HepG2 (cell line): ENCODE results near the gene RFPL4AL1. TPM values are rescaled to one million over a fixed set of nuclear protein-coding genes. Genes with fewer than 3 reads are reported as not detected.

ENCODE experiments used
- ATAC-seq: fragments of 200-7000 bp; cut with Tn5 transposase; 3 replicates; pipeline ENCODE4 v1.9.1; 2020; ENCODE audit warnings: mild to moderate bottlenecking, moderate library complexity
- BruUV-seq: library from RNA; stranded (reverse); fragments of 400-500 nt; replicated peaks from 2 replicates; lab custom pipeline; 2021; lab: Mats Ljungman, UMichigan
- CTCF ChIA-PET: fragments of 300-600 bp; formaldehyde crosslinking; extraction: SDS; loops from one replicate; lab custom pipeline; 2021; ENCODE audit warnings: low total read pairs, inconsistent platforms, low intra/inter-chr PET ratio; lab: Yijun Ruan, JAX
- POLR2A ChIA-PET: fragments of 350-600 bp; sonication (Branson Sonifier 250); formaldehyde crosslinking; loops from one replicate; lab custom pipeline; 2020; ENCODE audit warnings: antibody characterized with exemption, inconsistent platforms; lab: Yijun Ruan, JAX
- DNase-seq: peaks from one replicate; pipeline ENCODE4 v3.0.0-alpha.2; 2015; ENCODE audit warnings: low spot score
- FAIRE-seq: peaks from 3 replicates; lab custom pipeline; 2011; peaks lifted over from hg19 to GRCh38; lab: Jason Lieb, UNC
- H2AFZ ChIP-seq: one replicate; pipeline ENCODE4 v1.6.1; 2011; ENCODE audit warnings: low read length, inconsistent platforms
- H3K27ac ChIP-seq: fragments of 300-600 bp; 3 replicates; pipeline ENCODE4 v1.8.0; 2011; ENCODE audit warnings: mixed run types, mild to moderate bottlenecking, mixed read lengths, low read length, inconsistent platforms; ENCODE audit not compliant: insufficient read depth; ENCODE audit errors: extremely low read length
- H3K27me3 ChIP-seq, 2 experiments: fragments of 200-600 bp in 1 of 2; 2 replicates in 1 of 2; 3 replicates in 1 of 2; pipeline versions ENCODE4 v1.6.0 to v1.8.0; 2011; ENCODE audit warnings: low read length in 2 of 2, mild to moderate bottlenecking in 2 of 2, moderate library complexity in 2 of 2, inconsistent platforms in 1 of 2; ENCODE audit not compliant: insufficient read depth in 2 of 2, control insufficient read depth in 1 of 2
- H3K36me3 ChIP-seq, 2 experiments: fragments of 200-600 bp in 1 of 2; replicated peaks in 1 of 2; 2 replicates in 1 of 2; 3 replicates in 1 of 2; pipeline versions ENCODE4 v1.5.1 to v1.8.0; 2011; ENCODE audit warnings: low read length in 2 of 2, inconsistent platforms in 1 of 2; ENCODE audit not compliant: insufficient read depth in 2 of 2, control insufficient read depth in 1 of 2
- H3K4me1 ChIP-seq: 2 replicates; pipeline ENCODE4 v1.5.1; 2012; ENCODE audit warnings: low read length, inconsistent platforms; ENCODE audit not compliant: insufficient read depth
- H3K4me2 ChIP-seq: 2 replicates; pipeline ENCODE4 v1.6.0; 2011; ENCODE audit warnings: low read depth, low read length, inconsistent platforms
- H3K4me3 ChIP-seq, 3 experiments: fragments of 200-600 bp in 1 of 3; sonication (generic), shearing (Covaris generic) in 1 of 3; replicated peaks in 1 of 3; 2 replicates each; pipeline ENCODE4 v1.5.1; 2011 to 2016; ENCODE audit warnings: low read length in 3 of 3, inconsistent platforms in 2 of 3, low read depth in 2 of 3, mild to moderate bottlenecking in 2 of 3, control low read depth in 1 of 3, mixed read lengths in 1 of 3; ENCODE audit not compliant: insufficient read depth in 1 of 3
- H3K79me2 ChIP-seq: one replicate; pipeline ENCODE4 v1.6.1; 2011; ENCODE audit warnings: low read length, inconsistent platforms; ENCODE audit not compliant: insufficient read depth
- H3K9ac ChIP-seq: 2 replicates; pipeline ENCODE4 v1.6.0; 2011; ENCODE audit warnings: mild to moderate bottlenecking, low read depth, low read length, inconsistent platforms; ENCODE audit not compliant: insufficient read depth
- H3K9me3 ChIP-seq: 2 replicates; pipeline ENCODE4 v1.5.1; 2012; ENCODE audit warnings: mild to moderate bottlenecking, low read length
- H4K20me1 ChIP-seq: 2 replicates; pipeline ENCODE4 v1.6.0; 2011; ENCODE audit warnings: inconsistent platforms, mild to moderate bottlenecking, low read length, moderate library complexity; ENCODE audit not compliant: insufficient read depth
- DR1 ChIP-seq: sonication (generic); formaldehyde crosslinking; IDR thresholded peaks from 2 replicates; pipeline ENCODE4 v1.8.0; 2021; ENCODE audit warnings: mild to moderate bottlenecking, missing genetic modification reagents, inconsistent platforms
- DZIP1 ChIP-seq: sonication (generic); formaldehyde crosslinking; IDR thresholded peaks from 2 replicates; pipeline ENCODE4 v1.5.0; 2020; ENCODE audit warnings: mild to moderate bottlenecking, missing genetic modification reagents
- MBNL3 ChIP-seq: fragments of 250-450 bp; sonication (Bioruptor Pico); conservative IDR thresholded peaks from 2 replicates; pipeline ENCODE4 v1.8.0; 2022; ENCODE audit warnings: mild to moderate bottlenecking, inconsistent platforms
- RBM39 ChIP-seq: fragments of 200-400 bp; formaldehyde crosslinking; IDR thresholded peaks from one replicate; pipeline ENCODE4 v1.6.1; 2018; ENCODE audit warnings: antibody characterized with exemption, mild to moderate bottlenecking, low read depth, low read length; ENCODE audit not compliant: poor library complexity, severe bottlenecking
- TFDP1 ChIP-seq: IDR thresholded peaks from 2 replicates; pipeline ENCODE4 v1.6.1; 2016; ENCODE audit warnings: missing compliant biosample characterization, missing genetic modification reagents, borderline replicate concordance
- TOE1 ChIP-seq: sonication (generic); formaldehyde crosslinking; IDR thresholded peaks from 2 replicates; pipeline ENCODE4 v1.4.0; 2020; ENCODE audit warnings: mild to moderate bottlenecking, missing genetic modification reagents
- WGBS: methylation state at CpG from one replicate; pipeline ENCODE4 v1.1.6; 2017; ENCODE audit warnings: low lambda C conversion rate; 5-methylcytosine and 5-hydroxymethylcytosine counted together
- in situ Hi-C: cut with HindIII; loops from 2 replicates; pipeline ENCODE4 v1.10.0; 2017; ENCODE audit warnings: low pct_unique_long_range_greater_than_20kb; ENCODE audit not compliant: extremely low pct_ligation_motif_present
- intact Hi-C: fragments of 100-400 bp; cut with micrococcal nuclease; formaldehyde crosslinking; loops from one replicate; pipeline ENCODE4 v1.10.0; 2022; ENCODE audit not compliant: unreplicated experiment
- polyA plus RNA-seq, 8 experiments: library from polyadenylated mRNA; depleted of rRNA in 3 of 8; stranded (reverse) in 7 of 8; unstranded in 1 of 8; fragments of >200 nt; fragmentation: Illumina TruSeq in 4 of 8; extraction: Trizol in 4 of 8; gene quantifications; 2 replicates each; pipeline versions ENCODE4 v1.2.1 to v1.2.3, GENCODE V29; 2011 to 2016; ENCODE audit warnings: low read depth in 4 of 8, missing spikeins in 1 of 8, mixed read lengths in 1 of 8; ENCODE audit not compliant: insufficient read depth in 1 of 8
- total RNA-seq, 5 experiments: library from RNA; depleted of rRNA; stranded (reverse); fragments of >200 nt; fragmentation: Illumina TruSeq; extraction: Trizol; gene quantifications; 2 replicates each; pipeline ENCODE4 v1.2.3, GENCODE V29; 2016; ENCODE audit warnings: low read depth in 1 of 5
- TF ChIP-seq, protein P1 (sequence below): sonication (generic); formaldehyde crosslinking; IDR thresholded peaks from 2 replicates; pipeline ENCODE4 v1.5.0; 2020; ENCODE audit warnings: missing genetic modification reagents

The RFPL4AL1 gene
- total and polyA plus RNA-seq, 2 of the 13 experiments (the other 11 are each of a cell fraction or from before 2014, with no cell fraction given) = not detected

DNA sequence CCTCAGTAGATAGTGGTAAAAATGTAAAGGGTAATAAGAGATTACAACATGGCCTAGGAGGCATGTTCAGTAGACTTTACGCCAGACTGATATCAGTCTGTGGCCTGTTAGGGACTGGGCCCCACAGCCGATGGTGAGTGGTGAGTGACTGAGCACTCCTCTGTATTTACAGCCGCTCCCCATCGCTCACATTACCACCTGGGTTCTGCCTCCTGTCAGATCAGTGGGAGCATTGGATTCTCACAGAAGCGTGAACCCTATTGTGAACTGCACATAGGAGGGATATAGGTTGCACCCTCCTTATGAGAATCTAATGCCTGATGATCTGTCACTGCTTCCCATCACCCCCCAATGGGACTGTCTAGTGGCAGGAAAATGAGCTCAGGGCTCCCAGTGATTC lies 45.0 kb downstream of the RFPL4AL1 start (continued):
- TF ChIP-seq DZIP1 (CRISPR knock-in tag) = no peak

DNA sequence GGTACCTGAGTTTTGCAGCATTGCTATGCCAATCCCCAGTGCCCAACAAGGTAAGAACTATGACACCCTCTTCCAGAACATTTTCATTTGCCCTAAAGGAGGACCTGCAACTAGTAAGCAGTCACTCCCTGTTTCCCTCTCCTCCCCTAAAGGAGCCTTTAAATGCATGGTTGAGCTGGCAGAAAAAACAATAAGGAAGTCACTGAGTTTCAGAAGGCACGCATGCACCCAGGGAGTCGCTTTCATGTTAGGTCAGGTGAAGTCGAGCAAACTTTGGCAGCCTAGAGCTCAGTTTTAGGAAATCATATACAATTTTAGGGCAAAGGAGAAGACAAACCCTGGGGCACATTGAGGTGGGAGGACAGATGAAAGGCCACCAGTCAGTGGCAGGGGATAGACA lies 51.1 kb downstream of the RFPL4AL1 start:
- no TSS peak for BruUV-seq
- Histone ChIP-seq H2AFZ (no peak overlapping the region), H3K27me3 (peaks cover 0 to 12% of the 10 kb centered on the region in 2 experiments; a peak in 2 of 5 replicates), H4K20me1 (no peaks in the 10 kb centered on the region), H3K4me1 (no peaks in the 10 kb centered on the region), H3K4me3 (no peak overlapping the region), H3K4me2 (no peak overlapping the region), H3K9me3 (no peaks in the 10 kb centered on the region), H3K9ac (no peak overlapping the region), H3K79me2 (no peaks in the 10 kb centered on the region), H3K27ac (no peak overlapping the region), H3K36me3 (no peaks in the 10 kb centered on the region)
- ATAC-seq (no peak), FAIRE-seq (no peak), DNase-seq (no peak)
- ChIA-PET POLR2A (no interaction called here), CTCF (no interaction called here)
- TF ChIP-seq DR1 (CRISPR knock-in tag) (no peak), TFDP1 (CRISPR knock-in tag) (no peak), RBM39 (no peak), TOE1 (no peak), MBNL3 (CRISPR knock-in tag) (no peak)
- TF ChIP-seq, protein P1, sequence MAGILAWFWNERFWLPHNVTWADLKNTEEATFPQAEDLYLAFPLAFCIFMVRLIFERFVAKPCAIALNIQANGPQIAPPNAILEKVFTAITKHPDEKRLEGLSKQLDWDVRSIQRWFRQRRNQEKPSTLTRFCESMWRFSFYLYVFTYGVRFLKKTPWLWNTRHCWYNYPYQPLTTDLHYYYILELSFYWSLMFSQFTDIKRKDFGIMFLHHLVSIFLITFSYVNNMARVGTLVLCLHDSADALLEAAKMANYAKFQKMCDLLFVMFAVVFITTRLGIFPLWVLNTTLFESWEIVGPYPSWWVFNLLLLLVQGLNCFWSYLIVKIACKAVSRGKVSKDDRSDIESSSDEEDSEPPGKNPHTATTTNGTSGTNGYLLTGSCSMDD (CRISPR knock-in tag) = no peak
- WGBS = 29% methylated on average over 3 of the region's 3 CpGs
- in situ Hi-C loops = no loop called here
- intact Hi-C loops = no loop called here

Other genes starting within 250 kb of the RFPL4AL1 start
- gene SBK2, start 232.0 kb upstream of the RFPL4AL1 start, total RNA-seq (2016; rRNA removed; fragmentation: Illumina TruSeq; extraction: Trizol) = 0.24 and 0.45 TPM in 2 replicates
- gene SBK2, start 232.0 kb upstream of the RFPL4AL1 start, polyA plus RNA-seq (2011; rRNA removed) = 0.14 TPM in 1 of 2 replicates, not detected in the other
- gene SBK3, start 223.6 kb upstream of the RFPL4AL1 start, total RNA-seq (2016; rRNA removed; fragmentation: Illumina TruSeq; extraction: Trizol) = 0.46 and 0.66 TPM in 2 replicates
- 0.77 and 1.5 TPM in 2 replicates for gene SBK3, start 223.6 kb upstream of the RFPL4AL1 start, polyA plus RNA-seq (2011; rRNA removed)
- gene ZNF579, start 188.3 kb upstream of the RFPL4AL1 start, total RNA-seq (2016; rRNA removed; fragmentation: Illumina TruSeq; extraction: Trizol) = 1.7 and 2.9 TPM in 2 replicates
- 2.1 and 2.2 TPM in 2 replicates for gene ZNF579, start 188.3 kb upstream of the RFPL4AL1 start, polyA plus RNA-seq (2011; rRNA removed)
- gene FIZ1, start 169.6 kb upstream of the RFPL4AL1 start, total RNA-seq (2016; rRNA removed; fragmentation: Illumina TruSeq; extraction: Trizol) = 3.4 and 5.9 TPM in 2 replicates
- 3.6 and 4.1 TPM in 2 replicates for gene FIZ1, start 169.6 kb upstream of the RFPL4AL1 start, polyA plus RNA-seq (2011; rRNA removed)
- gene ZNF524, start 168.8 kb upstream of the RFPL4AL1 start, total RNA-seq (2016; rRNA removed; fragmentation: Illumina TruSeq; extraction: Trizol) = 1.6 and 4.6 TPM in 2 replicates
- 3.2 and 5.0 TPM in 2 replicates for gene ZNF524, start 168.8 kb upstream of the RFPL4AL1 start, polyA plus RNA-seq (2011; rRNA removed)
- gene ZNF865, start 163.5 kb upstream of the RFPL4AL1 start, total RNA-seq (2016; rRNA removed; fragmentation: Illumina TruSeq; extraction: Trizol) = 0.93 and 1.0 TPM in 2 replicates
- gene ZNF865, start 163.5 kb upstream of the RFPL4AL1 start, polyA plus RNA-seq (2011; rRNA removed) = 1.0 and 1.5 TPM in 2 replicates
- 4.0 and 4.2 TPM in 2 replicates for gene ZNF784, start 144.6 kb upstream of the RFPL4AL1 start, total RNA-seq (2016; rRNA removed; fragmentation: Illumina TruSeq; extraction: Trizol)
- gene ZNF784, start 144.6 kb upstream of the RFPL4AL1 start, polyA plus RNA-seq (2011; rRNA removed) = 4.1 and 5.1 TPM in 2 replicates
- gene ZNF580, start 128.1 kb upstream of the RFPL4AL1 start, total RNA-seq (2016; rRNA removed; fragmentation: Illumina TruSeq; extraction: Trizol) = 3.0 and 4.4 TPM in 2 replicates
- 6.0 and 7.0 TPM in 2 replicates for gene ZNF580, start 128.1 kb upstream of the RFPL4AL1 start, polyA plus RNA-seq (2011; rRNA removed)
- gene ZNF581, start 125.5 kb upstream of the RFPL4AL1 start, total RNA-seq (2016; rRNA removed; fragmentation: Illumina TruSeq; extraction: Trizol) = 18.4 and 19.6 TPM in 2 replicates
- 49.5 and 52.6 TPM in 2 replicates for gene ZNF581, start 125.5 kb upstream of the RFPL4AL1 start, polyA plus RNA-seq (2011; rRNA removed)
- 7.0 and 8.8 TPM in 2 replicates for gene CCDC106, start 120.9 kb upstream of the RFPL4AL1 start, total RNA-seq (2016; rRNA removed; fragmentation: Illumina TruSeq; extraction: Trizol)
- 4.7 and 6.2 TPM in 2 replicates for gene CCDC106, start 120.9 kb upstream of the RFPL4AL1 start, polyA plus RNA-seq (2011; rRNA removed)
- 124 and 127 TPM in 2 replicates for gene U2AF2, start 114.1 kb upstream of the RFPL4AL1 start, total RNA-seq (2016; rRNA removed; fragmentation: Illumina TruSeq; extraction: Trizol)
- gene U2AF2, start 114.1 kb upstream of the RFPL4AL1 start, polyA plus RNA-seq (2011; rRNA removed) = 84.3 and 116 TPM in 2 replicates
- 28.9 and 32.6 TPM in 2 replicates for gene EPN1, start 93.9 kb upstream of the RFPL4AL1 start, total RNA-seq (2016; rRNA removed; fragmentation: Illumina TruSeq; extraction: Trizol)
- gene EPN1, start 93.9 kb upstream of the RFPL4AL1 start, polyA plus RNA-seq (2011; rRNA removed) = 31.7 and 43.7 TPM in 2 replicates
- not detected in 2 replicates for gene NLRP9, start 30.7 kb upstream of the RFPL4AL1 start, total RNA-seq (2016; rRNA removed; fragmentation: Illumina TruSeq; extraction: Trizol)
- not detected in 2 replicates for gene NLRP9, start 30.7 kb upstream of the RFPL4AL1 start, polyA plus RNA-seq (2011; rRNA removed)
- not detected in 2 replicates for gene RFPL4A, start 10.0 kb upstream of the RFPL4AL1 start, total RNA-seq (2016; rRNA removed; fragmentation: Illumina TruSeq; extraction: Trizol)
- 0.13 TPM in 1 of 2 replicates, not detected in the other for gene RFPL4A, start 10.0 kb upstream of the RFPL4AL1 start, polyA plus RNA-seq (2011; rRNA removed)
- 0.02 TPM in 1 of 2 replicates, not detected in the other for gene NLRP11, start 62.9 kb downstream of the RFPL4AL1 start, total RNA-seq (2016; rRNA removed; fragmentation: Illumina TruSeq; extraction: Trizol)
- gene NLRP11, start 62.9 kb downstream of the RFPL4AL1 start, polyA plus RNA-seq (2011; rRNA removed) = 0.01 TPM in 1 of 2 replicates, not detected in the other
- not detected in 2 replicates for gene NLRP4, start 67.4 kb downstream of the RFPL4AL1 start, total RNA-seq (2016; rRNA removed; fragmentation: Illumina TruSeq; extraction: Trizol)
- gene NLRP4, start 67.4 kb downstream of the RFPL4AL1 start, polyA plus RNA-seq (2011; rRNA removed) = not detected in 2 replicates
- gene NLRP13, start 163.2 kb downstream of the RFPL4AL1 start, total RNA-seq (2016; rRNA removed; fragmentation: Illumina TruSeq; extraction: Trizol) = not detected in 2 replicates
- not detected in 2 replicates for gene NLRP13, start 163.2 kb downstream of the RFPL4AL1 start, polyA plus RNA-seq (2011; rRNA removed)
- not detected in 2 replicates for gene NLRP8, start 178.7 kb downstream of the RFPL4AL1 start, total RNA-seq (2016; rRNA removed; fragmentation: Illumina TruSeq; extraction: Trizol)
- not detected in 2 replicates for gene NLRP8, start 178.7 kb downstream of the RFPL4AL1 start, polyA plus RNA-seq (2011; rRNA removed)
- gene NLRP5, start 217.7 kb downstream of the RFPL4AL1 start, total RNA-seq (2016; rRNA removed; fragmentation: Illumina TruSeq; extraction: Trizol) = not detected in 2 replicates
- not detected in 2 replicates for gene NLRP5, start 217.7 kb downstream of the RFPL4AL1 start, polyA plus RNA-seq (2011; rRNA removed)